DMS79 (cell line): ENCODE measurements around the gene IRX6.

Experiments
- DNase-seq: peaks from one replicate; lab custom pipeline; 2025; lab: John Stamatoyannopoulos, UW

Gene IRX6

DNA sequence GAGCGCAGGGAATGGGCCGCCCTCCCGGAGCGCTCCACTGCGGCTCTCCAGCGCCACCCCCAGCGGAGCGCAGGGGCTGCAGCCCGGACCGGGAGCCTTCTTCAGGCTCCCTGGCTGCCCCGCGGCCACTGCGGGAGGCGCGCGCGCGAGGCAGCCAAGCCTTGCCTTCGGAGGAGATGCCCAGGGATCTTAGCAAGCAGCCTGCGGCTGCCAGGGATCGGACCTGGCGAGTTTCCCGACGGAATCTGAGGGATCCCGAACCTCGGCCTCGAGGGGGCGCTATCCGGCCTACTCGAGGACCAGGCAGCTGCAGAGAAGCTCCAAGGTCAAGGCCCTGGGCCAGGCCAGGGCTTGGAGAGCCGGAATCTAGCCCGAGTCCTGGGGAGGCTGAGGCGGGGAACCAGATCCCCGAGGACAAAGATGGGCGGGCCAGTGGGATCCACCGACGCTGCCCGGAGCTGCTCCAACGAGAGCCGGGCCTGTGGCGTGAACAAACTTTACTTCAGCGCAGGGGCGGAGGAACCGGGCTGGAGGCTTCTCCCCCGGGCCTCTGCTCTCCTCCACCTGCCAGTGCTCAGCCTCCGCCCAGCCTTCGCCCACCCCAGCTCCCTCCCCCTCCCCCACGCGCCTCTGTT lies at the start of gene IRX6:
Gene IRX6, plus strand, starts transcription at position 567 of the 635 bp plus-strand sequence. CDS start 889 bp downstream, outside the sequence.
- DNase-seq, result no peak

DNA sequence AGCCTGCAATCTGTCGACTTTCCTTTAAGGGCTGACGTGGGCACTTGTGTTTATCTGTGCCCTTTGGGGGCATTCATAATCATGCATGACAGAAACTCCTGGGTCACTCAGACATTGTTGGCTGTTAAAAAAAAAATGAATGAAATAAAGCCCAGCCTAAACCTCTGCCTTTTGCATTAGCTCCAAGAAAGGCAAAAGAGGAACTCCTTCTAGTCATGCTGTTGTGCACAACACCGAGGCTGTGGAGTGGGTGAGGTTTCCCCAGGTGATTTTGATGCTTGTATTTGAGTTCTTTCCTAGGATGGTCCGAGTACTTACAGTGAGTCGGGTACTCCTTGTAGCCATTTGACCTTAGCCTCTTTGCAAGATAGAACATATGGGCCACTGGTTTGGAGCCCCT lies 49.6 kb upstream of the IRX6 start:
- DNase-seq, result no peak

DNA sequence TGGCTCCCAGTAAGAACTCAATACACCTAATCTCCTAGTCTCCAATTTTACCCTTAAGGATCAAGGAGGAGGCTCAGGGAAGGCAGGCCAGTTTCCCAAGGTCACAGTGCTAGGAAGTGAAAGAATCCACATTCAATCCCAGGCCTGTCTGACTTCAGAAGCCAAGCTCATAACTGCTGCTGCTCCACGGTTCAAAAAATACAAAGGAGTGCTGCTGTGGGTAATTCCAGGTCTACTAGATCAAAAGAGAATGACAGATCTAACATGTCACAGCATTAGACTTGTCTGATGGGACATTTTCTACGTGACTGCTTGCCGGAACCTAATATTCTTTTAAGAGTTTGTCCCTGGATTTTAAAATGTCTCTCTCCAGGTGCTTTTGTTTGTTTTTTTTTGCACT lies 48.8 kb upstream of the IRX6 start:
- DNase-seq, result no peak

DNA sequence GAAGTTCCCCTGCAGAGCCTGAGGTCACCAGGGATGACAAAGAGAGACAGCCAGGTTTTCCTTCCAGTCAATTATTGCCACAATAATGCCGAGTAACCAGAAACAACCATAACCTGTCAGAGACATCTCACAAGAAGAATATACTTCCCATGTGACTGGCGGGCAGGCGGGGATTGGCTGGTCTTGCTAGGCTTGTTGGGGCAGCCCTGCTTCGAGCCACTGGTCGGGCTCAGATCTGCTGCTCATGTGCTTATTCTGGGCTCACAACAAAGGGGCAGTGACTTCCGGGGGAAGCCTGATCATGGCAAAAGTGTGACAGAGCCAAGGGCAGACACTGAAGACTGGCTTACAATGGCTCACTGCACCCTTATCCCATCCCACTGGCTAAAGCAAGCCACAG lies 48.1 kb upstream of the IRX6 start:
- DNase-seq, result no peak

DNA sequence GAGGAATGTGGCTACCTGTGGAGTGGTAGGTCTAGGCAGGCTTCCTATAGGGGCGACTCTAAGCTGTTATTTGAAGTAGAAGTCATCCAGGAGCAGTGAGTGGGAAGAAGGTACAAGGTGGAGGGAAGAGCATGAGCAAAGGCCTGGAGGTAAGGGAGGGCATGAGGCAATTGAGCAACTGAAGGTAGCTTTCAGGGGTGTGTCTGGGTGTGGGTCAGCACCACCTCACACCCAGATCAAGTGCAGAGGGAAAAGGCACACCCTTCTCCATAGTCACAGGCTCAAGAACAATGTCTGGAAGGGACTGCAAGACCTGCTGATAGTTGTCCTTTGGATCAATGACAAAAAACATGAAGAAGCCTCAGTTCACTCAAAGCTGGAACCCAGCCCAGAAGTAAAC lies 46.5 kb upstream of the IRX6 start:
- no peak for DNase-seq

DNA sequence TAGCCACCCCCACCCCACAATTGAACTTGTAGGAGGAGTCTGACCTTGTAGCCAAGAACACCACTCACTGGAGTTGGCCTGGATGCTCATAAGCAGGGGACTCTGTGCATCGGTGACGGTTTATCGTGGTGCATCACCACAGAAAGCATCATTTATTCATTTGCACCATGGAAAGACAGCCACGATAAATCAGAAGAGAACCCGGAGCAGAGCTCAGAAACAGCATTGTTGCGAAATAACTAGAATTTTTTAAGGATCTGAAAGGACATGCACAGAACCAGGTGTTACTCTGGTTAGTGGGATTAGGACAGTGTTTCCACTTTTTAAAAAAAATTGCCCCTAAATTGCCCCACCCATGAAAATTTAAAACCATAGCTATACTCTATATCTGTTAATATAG lies 44.4 kb upstream of the IRX6 start:
- no peak for DNase-seq

DNA sequence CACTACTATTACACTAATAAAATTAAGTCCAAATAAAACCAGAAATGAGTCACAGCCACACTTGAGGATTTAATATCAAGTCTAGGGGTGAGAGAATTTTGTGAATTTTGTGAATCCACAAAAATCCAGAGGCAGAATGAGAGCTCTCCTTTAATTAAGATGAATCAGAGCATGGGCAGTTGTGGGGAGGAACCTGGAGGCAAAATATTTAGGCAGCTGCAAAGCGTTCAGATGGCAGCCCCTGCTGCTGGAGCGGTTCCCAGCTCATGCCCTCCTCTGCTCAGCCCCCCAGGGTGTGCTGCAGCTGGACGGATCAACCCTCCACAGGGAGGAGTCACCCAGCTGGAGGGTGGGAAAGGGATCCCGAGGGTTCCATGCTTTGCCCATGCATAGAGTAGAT lies 43.4 kb upstream of the IRX6 start:
- no peak for DNase-seq

GRCh38 chr16:55282441-55282840 lies 41.6 kb upstream of the IRX6 start:
- no peak for DNase-seq

DNA sequence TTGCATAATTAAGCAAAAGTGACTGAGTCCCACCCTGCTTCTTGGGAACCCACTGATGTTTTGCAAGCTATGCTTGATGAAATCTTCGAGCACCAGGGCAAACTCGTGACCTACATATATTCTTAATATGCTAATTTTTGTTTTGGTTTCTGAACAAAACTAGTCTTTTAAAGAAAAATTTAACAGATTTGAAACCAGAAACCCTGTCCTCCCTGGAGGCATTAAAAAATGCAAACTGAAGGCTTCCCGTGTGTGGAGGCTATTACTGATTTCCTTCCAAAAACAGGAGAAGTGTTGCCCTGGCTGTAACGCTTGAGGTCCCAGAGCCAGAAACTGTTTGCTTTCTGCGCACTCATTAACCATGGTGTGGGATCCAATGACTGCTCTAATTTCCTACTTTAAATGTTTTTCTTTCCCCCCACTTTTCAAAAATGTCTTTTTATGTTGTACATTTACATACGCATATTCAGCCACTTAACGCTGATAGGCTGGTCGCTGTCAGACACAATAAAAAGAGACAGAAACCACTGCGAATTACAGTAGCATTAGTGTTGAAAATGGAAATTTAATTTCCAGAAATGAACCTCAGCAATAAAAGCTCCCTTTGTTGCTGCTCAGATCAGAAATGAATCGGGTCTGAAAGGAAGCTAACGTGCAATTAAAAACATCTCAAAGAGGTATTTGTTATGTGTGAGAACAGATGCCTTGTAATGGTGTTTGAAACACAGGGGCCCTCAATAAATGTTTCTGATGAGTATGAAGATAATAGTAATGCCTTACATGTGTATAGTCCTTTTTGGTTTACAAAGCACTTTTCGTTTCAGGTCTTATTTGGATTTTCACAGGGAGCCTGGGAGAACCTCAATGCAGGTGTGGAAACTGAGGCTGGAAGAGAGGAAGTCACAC lies 39.9 kb upstream of the IRX6 start:
- DNase-seq, result no peak

DNA sequence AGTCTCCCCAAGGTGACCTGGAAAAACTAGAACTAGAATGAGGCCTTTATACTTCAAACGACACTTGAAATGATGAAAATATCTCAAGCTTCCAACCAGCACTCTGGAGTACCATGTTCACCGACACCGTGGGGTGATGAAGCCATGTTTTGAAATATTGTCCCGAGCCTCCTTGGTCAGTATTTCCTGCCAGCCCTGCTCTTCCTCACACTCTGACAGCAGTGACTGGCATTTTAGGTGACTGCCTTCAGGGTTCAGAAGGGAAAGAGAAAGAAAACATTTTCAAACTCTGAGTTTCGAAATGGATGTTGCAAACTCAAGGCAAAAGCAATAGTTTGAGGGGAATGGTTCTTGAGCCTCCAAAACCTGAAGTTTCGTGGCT lies 39.3 kb upstream of the IRX6 start:
- DNase-seq, result no peak

DNA sequence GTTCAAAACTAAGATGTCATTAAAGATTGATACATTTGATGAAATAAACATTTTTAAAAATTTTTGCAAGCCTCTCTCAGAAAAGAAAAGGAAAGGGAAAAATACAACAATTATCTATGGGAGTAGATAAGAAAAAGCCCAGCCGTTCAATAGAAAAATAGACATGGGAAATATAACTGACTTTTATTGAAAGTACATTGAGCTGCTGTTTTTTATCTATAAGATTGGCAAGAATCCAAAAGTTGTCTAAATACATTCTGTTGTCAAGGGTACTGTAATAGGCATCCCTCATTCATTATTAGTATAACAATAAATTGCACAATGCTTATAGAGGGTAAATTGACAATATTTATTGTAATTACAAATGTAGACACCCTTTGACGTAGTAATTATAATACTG lies 38.4 kb upstream of the IRX6 start:
- DNase-seq, result no peak

DNA sequence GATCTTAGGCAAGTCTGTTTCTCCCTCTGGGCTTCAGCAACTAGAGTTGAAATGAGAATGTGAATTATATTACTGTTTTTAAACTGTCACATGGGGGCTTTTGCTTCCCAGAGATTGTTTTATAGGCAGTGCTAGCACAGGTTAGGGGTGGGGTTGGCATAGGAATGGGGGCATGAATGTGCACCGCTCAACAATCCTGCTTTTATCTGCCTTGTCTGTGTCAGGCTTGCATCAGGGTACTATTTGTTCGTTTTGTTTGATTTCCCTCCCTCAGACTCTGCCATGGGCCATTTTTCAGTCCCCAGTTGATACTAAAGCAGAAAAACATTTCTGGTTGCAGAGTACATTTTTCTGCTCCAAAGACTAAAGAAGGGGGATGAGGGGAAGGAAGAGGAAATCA lies 34.6 kb upstream of the IRX6 start:
- DNase-seq, result no peak

GRCh38 chr16:55291847-55292246 lies 32.2 kb upstream of the IRX6 start:
- DNase-seq, result no peak

DNA sequence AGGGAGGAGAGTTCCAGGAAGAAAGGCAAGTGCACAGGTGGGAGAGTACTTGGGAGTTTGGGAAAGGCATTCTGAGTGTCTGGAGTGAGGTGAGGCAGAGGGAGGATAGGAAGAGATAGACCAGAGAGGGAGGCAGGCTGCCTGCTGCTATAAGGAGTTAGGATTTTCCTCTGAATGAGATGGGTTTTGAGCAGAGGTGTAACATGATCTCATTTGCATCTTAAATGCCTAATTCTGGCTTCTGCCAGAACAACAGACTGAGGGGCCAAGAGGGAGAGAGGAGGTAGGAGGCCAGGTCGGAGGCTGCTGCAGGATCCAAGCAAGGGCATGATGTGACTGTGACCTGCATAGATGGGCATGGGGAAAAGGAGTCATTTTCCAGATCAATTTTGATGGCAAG lies 31.5 kb upstream of the IRX6 start:
- DNase-seq, result no peak

- DNase-seq, result no peak
These were observed 29.9 kb upstream of the IRX6 start for GRCh38 chr16:55294129-55294528.

DNA sequence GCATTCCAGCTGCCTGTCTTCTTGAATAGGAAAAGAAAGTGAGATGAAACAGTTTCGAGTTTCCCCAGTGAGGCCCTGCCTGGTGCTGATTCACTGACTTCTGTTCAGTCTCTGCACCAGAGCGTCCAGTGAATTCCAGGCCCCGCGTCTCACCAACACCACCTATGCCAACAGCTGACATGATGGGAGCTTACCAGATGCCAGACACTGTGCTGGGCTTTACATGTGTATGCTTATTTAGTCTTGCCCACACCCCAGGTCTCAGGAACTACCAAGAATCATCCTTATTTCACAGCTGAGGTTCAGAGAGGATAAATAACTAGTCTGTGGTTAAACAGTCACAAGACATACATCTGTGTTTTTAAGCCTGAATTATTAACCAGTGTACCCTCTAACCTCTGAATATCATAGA lies 29.1 kb upstream of the IRX6 start:
- no peak for DNase-seq

DNA sequence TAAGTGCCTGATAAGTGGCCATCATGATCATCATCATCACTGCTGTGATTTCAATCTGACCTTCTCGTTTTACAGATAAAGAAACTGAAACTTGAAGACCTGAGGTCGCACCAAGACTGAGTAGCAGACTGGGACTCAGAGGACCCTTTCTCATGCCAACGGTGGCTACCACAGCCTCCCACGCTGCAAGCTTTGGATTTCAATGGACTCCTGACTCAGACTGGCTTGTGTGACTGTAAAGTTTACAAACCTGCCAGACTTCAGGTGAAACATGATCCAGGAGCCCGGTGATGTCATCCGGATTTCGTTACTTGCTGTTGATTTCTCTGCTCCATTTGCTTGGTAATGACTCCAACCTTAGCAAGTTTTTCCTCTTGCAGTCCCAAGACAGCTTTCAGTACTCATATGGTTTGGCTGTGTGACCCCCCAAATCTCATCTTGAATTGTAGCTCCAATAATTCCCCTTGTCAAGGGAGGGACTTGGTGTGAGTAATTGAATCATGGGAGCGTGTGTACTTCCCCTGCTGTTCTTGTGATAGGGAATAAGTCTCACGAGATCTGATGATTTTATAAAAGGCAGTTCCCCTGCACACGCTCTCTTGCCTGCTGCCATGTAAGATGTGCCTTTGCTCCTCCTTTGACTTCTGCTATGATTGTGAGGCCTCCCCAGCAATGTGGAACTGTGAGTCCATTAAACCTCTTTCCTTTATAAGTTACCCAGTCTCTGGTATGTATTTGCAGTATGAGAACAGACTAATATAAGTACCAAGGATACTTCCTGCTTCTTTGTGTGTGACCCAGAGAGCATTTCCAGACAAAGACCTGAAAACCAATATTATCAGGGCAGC lies 26.7 kb upstream of the IRX6 start:
- no peak for DNase-seq

- DNase-seq, result no peak
These were observed 26.0 kb upstream of the IRX6 start for GRCh38 chr16:55297910-55298479.

DNA sequence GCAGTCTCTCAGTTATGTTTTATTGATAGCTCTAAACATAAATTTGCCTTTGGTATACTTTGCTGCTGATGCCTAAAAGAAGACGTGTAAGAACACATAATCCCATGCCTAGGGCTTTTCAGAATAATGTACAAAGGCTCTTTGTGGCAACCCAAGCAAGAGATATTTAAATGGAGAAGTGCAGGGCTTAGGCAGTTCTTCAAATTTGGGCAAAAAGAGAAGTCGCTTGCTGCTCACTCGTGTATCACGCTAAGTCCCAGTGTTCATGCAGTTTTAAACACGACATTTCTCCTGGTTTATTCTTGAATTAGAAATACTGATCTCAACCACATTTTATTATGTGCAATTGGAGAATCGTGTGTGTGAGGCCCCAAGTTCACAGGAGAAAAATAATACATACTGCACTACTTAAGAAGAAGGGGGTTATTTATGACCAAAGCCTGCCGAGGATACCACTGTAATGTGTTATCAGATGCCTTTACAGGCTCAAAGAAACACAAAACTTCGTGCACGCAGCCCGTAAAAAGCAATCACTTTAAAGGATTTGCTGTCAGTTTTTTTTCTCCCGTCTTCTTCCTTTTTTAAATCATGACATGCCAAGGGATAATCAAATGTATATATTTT lies 22.5 kb upstream of the IRX6 start:
- DNase-seq, result no peak

DNA sequence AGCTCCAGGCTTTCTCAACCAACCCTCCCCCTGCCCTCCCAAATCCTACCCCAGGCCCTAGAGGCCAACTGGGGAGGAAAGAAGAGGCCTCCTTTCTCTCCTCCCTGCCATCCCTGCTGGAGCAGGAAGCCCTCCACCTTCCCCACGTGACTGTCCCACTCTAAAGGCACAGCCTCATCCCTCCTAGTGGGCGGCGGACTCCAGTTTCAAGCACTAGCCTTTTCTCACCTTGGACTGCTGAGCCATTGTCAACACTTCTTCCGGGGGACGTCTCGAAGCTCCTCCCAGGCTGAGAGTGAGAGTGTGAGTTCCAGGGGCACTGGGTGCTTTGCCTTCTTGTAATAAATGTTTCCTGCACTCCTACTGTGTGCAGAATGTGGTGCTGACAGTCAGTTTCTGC lies 21.4 kb upstream of the IRX6 start:
- DNase-seq, result no peak

DNA sequence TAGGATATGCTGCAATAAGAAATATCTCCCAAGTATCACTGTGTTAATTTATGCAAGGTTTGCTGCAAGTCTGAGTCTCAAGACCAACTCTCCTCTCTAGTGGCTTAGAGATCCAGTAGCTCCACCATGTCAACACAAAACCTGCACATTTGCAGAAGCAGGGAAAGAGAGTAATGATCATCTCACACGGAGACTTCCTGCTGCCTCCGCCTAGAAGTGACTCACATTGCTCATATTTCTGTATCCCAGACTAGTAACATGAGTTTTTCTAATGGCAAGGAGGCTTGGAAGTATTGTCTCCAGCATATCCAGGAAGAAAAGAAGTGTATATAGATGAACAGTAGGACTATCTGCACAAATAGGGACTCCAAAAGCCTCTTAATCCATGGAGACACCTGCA lies 15.0 kb upstream of the IRX6 start:
- no peak for DNase-seq

- no peak for DNase-seq
These were observed 1.7 kb upstream of the IRX6 start for GRCh38 chr16:55322327-55322726.
